HTERT RPE-1 (cell line): ENCODE data around the gene CCDC177.

Experiments
- in situ Hi-C: fragments of 300-500 bp; cut with MboI; formaldehyde crosslinking; loops from 4 replicates; pipeline ENCODE4 v1.14.3; 2020; ENCODE audit warnings: low sequenced_read_pairs

The CCDC177 gene

GRCh38 chr14:69600304-69600891 is 25.7 kb upstream of the CCDC177 start:
- in situ Hi-C loops: no loop called here

- in situ Hi-C loops: loop anchor here (25.0 kb wide), 1 partner anchor 138 kb away; no protein-coding TSS in a partner anchor
Observed at GRCh38 chr14:69599431-69599830, 24.8 kb upstream of the CCDC177 start.

GRCh38 chr14:69595336-69595735 is 20.7 kb upstream of the CCDC177 start:
- in situ Hi-C loops: loop anchor here (25.0 kb wide), 1 partner anchor 142 kb away; no protein-coding TSS in a partner anchor

- in situ Hi-C loops: loop anchor here (25.0 kb wide), 1 partner anchor 142 kb away; no protein-coding TSS in a partner anchor
Observed at GRCh38 chr14:69594846-69595245, 20.2 kb upstream of the CCDC177 start.

GRCh38 chr14:69593018-69593677 is 18.5 kb upstream of the CCDC177 start:
- in situ Hi-C loops: loop anchor here (25.0 kb wide), 1 partner anchor 144 kb away; no protein-coding TSS in a partner anchor

- in situ Hi-C loops: loop anchor here (25.0 kb wide), 1 partner anchor 146 kb away; no protein-coding TSS in a partner anchor
Observed at GRCh38 chr14:69591317-69591716, 16.6 kb upstream of the CCDC177 start.

GRCh38 chr14:69587389-69587788 is 12.7 kb upstream of the CCDC177 start:
- in situ Hi-C loops: loop anchor here (25.0 kb wide), 1 partner anchor 150 kb away; no protein-coding TSS in a partner anchor

GRCh38 chr14:69586404-69586803 is 11.7 kb upstream of the CCDC177 start:
- in situ Hi-C loops: loop anchor here (25.0 kb wide), 1 partner anchor 151 kb away; no protein-coding TSS in a partner anchor

GRCh38 chr14:69584389-69584788 is 9.7 kb upstream of the CCDC177 start:
- in situ Hi-C loops: loop anchor here (25.0 kb wide), 1 partner anchor 153 kb away; no protein-coding TSS in a partner anchor

- in situ Hi-C loops: loop anchor here (25.0 kb wide), 1 partner anchor 154 kb away; no protein-coding TSS in a partner anchor
Observed at GRCh38 chr14:69582829-69583228, 8.2 kb upstream of the CCDC177 start.

- in situ Hi-C loops: loop anchor here (25.0 kb wide), 1 partner anchor 155 kb away; no protein-coding TSS in a partner anchor
Observed at GRCh38 chr14:69582212-69582611, 7.5 kb upstream of the CCDC177 start.

- in situ Hi-C loops: loop anchor here (25.0 kb wide), 1 partner anchor 156 kb away; no protein-coding TSS in a partner anchor
Observed at GRCh38 chr14:69581316-69581935, 6.8 kb upstream of the CCDC177 start.

GRCh38 chr14:69580009-69580577 is 5.4 kb upstream of the CCDC177 start:
- in situ Hi-C loops: loop anchor here (25.0 kb wide), 1 partner anchor 157 kb away; no protein-coding TSS in a partner anchor

GRCh38 chr14:69579476-69579875 is 4.8 kb upstream of the CCDC177 start:
- in situ Hi-C loops: loop anchor here (25.0 kb wide), 1 partner anchor 158 kb away; no protein-coding TSS in a partner anchor

- in situ Hi-C loops: loop anchor here (25.0 kb wide), 1 partner anchor 162 kb away; no protein-coding TSS in a partner anchor
Observed at GRCh38 chr14:69574954-69575295, 254 bp upstream of the CCDC177 start.

- in situ Hi-C loops: no loop called here
Observed at GRCh38 chr14:69573831-69574262, 824 bp downstream of the CCDC177 start.

- in situ Hi-C loops: no loop called here
Observed at GRCh38 chr14:69573205-69573830, 1.4 kb downstream of the CCDC177 start.

- in situ Hi-C loops: no loop called here
Observed at GRCh38 chr14:69572841-69573135, 1.9 kb downstream of the CCDC177 start.

GRCh38 chr14:69572030-69572840 is 2.4 kb downstream of the CCDC177 start:
- in situ Hi-C loops: no loop called here
